NCI-H187 treated with DMSO at 0.1 percent for 48 hours (cell line): Measurements from ENCODE around the gene SIRPA.

Experiments
- DNase-seq: peaks from one replicate; lab custom pipeline; 2025; lab: John Stamatoyannopoulos, UW

SIRPA gene

GRCh38 chr20:1888796-1889463 is 6.3 kb upstream of the SIRPA start:
- DNase-seq: no peak

GRCh38 chr20:1890469-1891262 is 4.5 kb upstream of the SIRPA start:
- DNase-seq: no peak

GRCh38 chr20:1891263-1892118 is 3.7 kb upstream of the SIRPA start:
- no peak for DNase-seq

- no peak for DNase-seq
Measured at GRCh38 chr20:1892119-1892385, 3.2 kb upstream of the SIRPA start.

GRCh38 chr20:1893721-1894470 is 1.3 kb upstream of the SIRPA start:
- DNase-seq: no peak

GRCh38 chr20:1894471-1894950 is 696 bp upstream of the SIRPA start:
- no peak for DNase-seq

- DNase-seq: no peak
Measured at GRCh38 chr20:1895674-1896483, 672 bp downstream of the SIRPA start.

- no peak for DNase-seq
Measured at GRCh38 chr20:1896484-1897258, 1.5 kb downstream of the SIRPA start.

- no peak for DNase-seq
Measured at GRCh38 chr20:1897541-1897940, 2.3 kb downstream of the SIRPA start.

GRCh38 chr20:1897965-1898464 is 2.8 kb downstream of the SIRPA start:
- no peak for DNase-seq

GRCh38 chr20:1898482-1899240 is 3.5 kb downstream of the SIRPA start:
- no peak for DNase-seq

GRCh38 chr20:1899241-1899525 is 4.0 kb downstream of the SIRPA start:
- no peak for DNase-seq

GRCh38 chr20:1900321-1900801 is 5.2 kb downstream of the SIRPA start:
- no peak for DNase-seq

GRCh38 chr20:1901704-1902103 is 6.5 kb downstream of the SIRPA start:
- no peak for DNase-seq

- DNase-seq: no peak
Measured at GRCh38 chr20:1902188-1902587, 7.0 kb downstream of the SIRPA start.

- DNase-seq: no peak
Measured at GRCh38 chr20:1904135-1904534, 8.9 kb downstream of the SIRPA start.

GRCh38 chr20:1905009-1905408 is 9.8 kb downstream of the SIRPA start:
- DNase-seq: no peak

GRCh38 chr20:1905693-1906092 is 10.5 kb downstream of the SIRPA start:
- no peak for DNase-seq

GRCh38 chr20:1906361-1907051 is 11.3 kb downstream of the SIRPA start:
- no peak for DNase-seq
